GM21737 (cell line): ENCODE data around the gene GSDMA.

ENCODE experiments used
- ATAC-seq: cut with Tn5 transposase; IDR thresholded peaks from one replicate; pipeline ENCODE4 v1.9.1; 2021; ENCODE audit warnings: mild to moderate bottlenecking, moderate library complexity; ENCODE audit not compliant: unreplicated experiment

GSDMA gene

GRCh38 chr17:39962642-39963220, at the start of gene GSDMA:
GSDMA (plus strand) TSS chr17:39963004; CDS start chr17:39965688, 2,684 bp downstream.
- no peak for ATAC-seq

DNA sequence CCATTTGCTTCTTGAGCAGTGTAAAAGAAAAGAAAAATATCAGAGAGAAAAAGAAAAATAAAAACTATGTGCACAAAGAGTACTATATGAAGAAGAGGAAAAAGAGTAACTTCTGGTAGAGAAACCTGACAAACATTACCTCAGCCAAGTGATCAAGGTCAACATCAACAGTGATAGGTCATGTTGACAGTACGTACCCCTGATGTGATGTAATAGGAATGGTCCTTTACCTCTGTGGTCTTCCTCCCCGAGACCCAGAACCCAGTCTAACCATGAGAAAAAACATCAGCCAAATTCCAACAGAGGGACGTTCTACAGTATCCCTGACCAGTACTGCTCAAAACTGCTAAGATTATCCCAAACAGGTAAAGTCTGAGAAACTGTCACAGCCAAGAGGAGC, 48.8 kb upstream of the GSDMA start:
- ATAC-seq = no peak

GRCh38 chr17:39915559-39915958, 47.2 kb upstream of the GSDMA start:
- no peak for ATAC-seq

GRCh38 chr17:39916918-39917317, 45.9 kb upstream of the GSDMA start:
- no peak for ATAC-seq

GRCh38 chr17:39919087-39919683, 43.6 kb upstream of the GSDMA start:
- ATAC-seq = no peak

DNA sequence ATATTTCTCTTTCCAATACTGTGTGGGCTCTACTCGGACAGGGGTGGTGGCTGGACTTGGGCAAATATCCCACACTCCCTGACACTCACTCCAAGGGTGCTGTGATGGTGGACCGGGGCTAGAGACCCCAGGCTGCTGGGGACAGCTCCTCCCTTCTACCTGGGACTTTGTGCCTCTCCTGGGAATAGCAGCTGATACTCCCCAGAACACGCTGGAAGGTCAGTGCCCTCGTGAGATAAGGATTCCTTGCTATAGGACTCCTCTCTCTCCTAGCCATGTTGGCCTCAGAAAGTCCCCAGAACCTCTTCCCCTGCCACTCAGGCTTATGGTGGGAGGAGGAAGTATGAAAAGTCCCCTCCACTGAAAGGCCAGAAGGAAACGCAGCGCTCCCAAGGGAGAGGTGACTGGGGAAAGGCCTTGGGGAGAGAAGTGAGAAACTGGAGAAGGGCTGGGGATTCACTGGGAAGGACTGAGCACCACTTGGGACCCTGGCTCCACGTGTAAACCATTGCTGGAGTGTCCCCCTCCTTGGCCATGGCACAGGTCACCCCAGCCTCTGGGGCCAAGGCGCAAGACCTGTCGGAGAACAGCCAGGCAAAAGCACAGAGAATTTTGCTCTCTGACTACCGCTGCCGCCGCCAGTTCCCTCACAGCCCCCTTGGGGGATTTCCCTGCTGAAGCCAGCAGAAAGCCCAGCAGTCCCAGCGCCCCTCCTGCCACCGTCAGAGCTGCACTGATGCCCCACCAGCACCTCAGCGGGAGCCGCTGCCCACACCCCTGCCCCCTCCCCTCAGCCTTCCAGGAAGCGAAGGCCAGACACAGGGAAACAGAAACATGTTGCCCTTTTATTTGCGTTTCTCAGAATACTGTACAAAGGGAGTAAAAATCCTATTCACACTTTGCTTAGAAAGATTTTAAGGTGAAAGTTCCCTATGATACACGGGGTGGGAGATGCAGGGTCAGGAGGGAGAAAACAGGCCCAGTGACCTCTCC, 42.3 kb upstream of the GSDMA start:
- no peak for ATAC-seq

DNA sequence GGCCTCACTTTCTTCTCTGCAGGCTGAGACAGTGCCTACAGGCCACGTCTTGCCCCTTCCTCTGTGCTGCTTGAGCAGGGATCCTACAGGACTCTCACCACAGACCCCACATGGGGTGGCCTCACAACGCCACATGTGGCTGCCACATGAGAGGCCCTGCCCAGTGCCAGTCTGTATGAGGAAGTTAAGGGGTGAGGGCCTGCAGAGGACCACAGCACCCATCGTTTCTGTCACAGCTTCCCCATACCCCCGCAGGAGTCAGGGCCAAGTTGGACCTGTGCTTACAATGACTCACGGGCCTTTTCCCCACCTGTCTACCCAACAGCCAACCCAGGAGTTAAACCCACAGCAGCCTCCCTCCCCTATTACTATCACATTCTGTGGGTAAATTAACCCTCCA, 41.5 kb upstream of the GSDMA start:
- ATAC-seq = no peak

DNA sequence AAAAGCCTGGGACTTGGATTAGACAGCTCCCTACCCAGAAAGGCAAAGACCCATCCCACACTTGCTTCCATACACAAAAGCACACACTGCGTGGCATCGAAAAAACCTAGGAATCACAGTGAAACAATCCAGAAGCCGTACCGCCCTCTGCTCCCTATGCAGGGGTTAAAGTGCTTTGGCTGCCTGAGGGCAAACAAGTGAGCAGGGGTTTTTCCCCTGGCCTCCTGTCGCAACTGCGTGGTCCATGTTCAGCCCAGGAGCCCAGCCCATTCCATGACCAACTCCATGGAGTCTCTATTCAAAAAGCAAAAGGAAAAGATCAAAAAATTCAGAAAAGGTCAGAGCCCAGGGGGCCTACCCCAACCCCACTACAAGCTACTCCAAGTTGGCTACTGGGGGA, 40.8 kb upstream of the GSDMA start:
- no peak for ATAC-seq

DNA sequence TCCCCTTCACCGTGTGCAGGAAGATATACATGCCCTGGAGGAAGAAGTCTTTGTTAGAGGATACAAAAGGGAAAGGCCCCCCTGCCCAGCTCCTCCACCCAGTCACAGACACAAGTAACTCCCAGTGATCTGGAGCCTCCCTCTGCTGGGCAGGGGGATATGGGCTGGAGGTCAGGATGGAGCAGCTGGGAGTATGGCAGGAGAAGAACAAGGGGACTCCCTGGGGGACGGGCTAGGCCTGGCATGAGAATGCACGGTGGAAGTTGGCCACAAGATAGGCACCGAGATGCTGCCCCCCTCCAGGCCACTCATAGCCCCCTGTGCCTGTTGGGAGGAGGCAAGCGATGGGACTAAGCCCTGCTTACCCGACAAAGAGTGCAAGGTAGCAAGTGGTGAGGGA, 39.6 kb upstream of the GSDMA start:
- no peak for ATAC-seq

GRCh38 chr17:39923836-39924690, 38.7 kb upstream of the GSDMA start:
- no peak for ATAC-seq

DNA sequence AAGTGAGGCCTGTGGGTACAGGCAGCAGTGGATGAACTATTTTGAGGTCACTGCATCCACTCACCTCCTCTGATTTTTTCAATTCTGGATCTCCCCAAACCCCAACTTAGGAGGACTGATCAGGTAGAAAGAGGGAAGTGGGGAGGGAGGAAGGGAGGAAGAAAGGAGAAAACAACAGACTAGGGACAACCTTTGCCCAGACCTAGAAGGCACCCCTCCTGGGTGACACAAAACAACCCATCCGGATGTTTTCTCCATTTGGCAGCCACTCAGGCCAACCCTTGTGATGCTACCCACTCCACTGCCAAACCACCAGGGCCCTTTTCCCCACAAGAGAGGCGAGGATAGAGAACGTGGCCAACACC, 38.1 kb upstream of the GSDMA start:
- no peak for ATAC-seq

DNA sequence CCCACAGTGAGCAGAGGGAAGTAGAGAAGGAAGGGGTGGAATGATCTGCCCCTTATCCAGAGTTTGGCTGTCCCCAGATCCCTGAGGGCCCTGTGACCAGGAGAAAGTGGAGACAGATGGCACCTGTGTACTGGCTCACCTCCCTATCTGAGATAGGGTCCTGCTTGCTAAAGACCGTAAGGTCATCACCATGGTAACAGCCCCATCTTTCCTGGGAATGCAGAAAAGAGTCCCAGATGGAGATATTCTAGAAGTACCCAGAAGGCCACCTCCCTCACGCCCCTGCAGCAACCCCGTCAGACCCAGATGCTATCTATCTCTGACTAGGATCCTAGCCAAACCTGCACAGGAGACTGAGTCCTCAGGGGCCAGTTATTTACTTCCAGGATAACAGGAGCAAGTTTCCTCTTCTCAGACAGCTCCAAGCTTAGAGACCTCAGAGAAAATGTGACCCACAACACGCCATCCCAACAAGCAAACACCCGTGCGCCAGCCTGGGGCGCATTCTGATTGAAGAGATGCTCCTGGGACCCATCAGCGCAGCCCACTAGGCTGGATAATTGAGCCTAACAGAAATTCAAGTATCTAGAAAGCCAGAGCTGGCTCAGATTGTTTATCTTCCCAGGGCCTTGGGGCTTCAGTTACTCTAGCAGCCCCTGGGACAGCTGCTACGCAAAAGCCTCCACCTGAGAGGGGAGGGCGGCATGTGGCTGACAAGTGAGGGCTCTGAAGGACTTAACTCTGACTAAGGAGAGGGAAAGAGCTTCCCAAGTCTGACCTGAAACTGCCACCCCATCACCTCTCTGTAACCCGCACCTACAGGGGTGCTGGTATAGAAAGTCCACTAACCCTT, 37.3 kb upstream of the GSDMA start:
- no peak for ATAC-seq

GRCh38 chr17:39926135-39926587, 36.6 kb upstream of the GSDMA start:
- ATAC-seq = no peak

DNA sequence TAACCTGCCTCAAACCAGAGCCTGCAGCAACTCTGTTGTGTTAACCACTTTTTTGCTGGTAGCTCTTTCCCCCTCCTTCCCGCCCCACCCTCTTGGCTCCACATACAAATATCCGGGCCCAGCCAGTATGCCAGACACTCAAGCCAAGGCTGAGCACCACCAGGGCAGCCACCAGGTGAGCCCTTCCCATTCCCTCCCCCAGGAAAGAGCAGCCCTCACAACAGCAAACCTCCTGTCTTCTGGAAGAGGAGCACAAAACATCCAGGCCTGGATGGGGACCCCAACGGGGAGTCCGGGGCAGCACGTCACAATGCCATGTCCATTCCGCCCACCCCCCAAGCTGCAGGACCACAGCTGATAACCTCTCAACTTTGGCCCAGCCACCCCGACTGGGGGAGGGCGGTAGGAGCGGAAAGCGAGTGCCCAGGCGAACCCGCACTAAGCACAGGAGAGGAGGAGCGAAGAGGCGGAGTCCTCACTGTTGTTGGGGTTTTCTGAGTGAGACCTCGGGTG, 36.2 kb upstream of the GSDMA start:
- ATAC-seq = no peak

DNA sequence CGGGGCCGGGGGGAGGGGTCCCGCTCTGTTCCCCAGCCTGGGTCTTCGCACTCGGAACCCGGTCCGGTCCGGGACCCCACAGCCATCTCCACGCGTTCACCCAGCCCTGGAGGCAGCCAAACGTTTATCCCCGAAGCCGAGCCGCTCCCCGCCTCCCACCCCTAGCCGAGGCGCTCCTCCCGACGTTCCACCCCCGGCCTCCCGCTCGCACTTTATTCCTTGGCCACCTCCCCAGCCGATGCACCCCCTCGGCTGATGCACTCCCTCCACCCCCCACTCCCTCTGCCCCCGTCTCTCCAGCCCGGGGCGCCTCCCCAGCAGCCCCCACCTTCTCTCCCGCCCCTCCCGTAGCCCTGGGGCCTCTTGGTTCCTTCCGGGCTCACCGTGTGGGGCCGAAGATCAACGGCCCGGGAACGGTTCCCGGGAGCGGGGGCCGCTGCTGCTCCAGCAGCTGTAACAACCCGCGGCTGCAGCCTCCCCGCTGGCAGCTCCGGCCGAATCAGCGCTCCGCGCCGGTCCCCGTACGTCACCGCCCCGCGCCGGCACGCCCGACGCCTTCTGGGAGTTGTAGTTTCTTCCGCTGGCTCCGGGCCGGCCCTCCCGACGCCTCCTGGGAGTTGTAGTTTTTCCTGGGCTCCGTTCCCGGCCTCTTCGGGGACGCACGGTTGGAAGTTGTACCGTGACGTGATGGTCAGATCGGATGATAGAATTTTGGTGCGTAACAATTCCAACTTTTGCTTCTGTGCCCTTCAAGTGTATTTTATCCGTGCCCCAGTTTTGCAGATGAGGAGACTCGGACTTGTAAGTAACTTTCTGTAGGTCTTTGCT, 35.5 kb upstream of the GSDMA start, which contains the start of the genes LRRC3C and ORMDL3:
Gene LRRC3C, plus strand, starts transcription at position 632 of the 828 bp plus-strand sequence. CDS start 13,792 bp downstream, outside the sequence.
Gene ORMDL3, minus strand, starts transcription at position 501 of the 828 bp plus-strand sequence. CDS start 3,398 bp downstream, outside the sequence.
- ATAC-seq = peak; percentile 73

DNA sequence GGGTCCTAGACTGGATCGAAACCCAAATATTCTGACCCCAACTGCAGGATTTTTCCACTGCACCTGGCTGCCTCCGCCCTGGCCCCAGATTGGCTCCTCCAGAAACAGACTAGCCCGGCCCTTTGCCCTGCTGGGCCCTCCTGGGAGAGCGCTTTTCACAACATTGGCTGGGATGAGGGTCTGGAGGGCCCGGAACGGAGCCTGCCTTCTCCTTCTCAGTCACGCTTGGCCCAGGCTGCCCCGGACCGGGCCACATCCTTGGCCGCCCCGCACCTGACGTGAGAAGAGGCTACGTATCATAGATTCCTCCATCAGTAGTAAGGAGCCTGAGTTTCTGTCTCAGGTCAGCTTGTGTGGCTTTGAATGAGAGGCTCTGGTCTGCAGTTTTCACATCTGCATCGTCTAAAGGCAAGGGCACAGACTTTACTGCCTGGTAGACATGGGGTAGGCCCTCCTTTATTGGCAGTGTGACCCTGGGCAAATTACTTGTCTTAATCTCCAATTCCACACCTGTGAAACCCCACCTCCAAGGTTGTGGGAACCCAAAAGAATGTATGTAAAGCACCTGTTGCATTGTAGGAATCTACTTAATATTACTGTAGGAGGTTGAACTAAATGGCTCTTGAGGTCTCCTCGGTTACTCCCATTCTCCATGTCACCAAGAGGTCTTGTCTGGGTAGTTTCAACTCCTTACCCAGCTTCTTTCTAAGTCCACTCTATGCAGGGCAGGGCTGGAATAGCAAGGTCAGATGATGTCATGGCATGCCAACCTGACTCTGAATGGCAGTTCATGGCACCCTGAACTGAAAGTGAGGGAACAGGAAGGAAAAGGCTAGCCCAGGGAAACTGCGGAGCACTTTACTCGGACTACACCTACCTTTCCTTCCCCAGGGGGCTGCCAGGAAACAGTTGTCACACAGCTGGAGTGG, 34.6 kb upstream of the GSDMA start:
- no peak for ATAC-seq

GRCh38 chr17:39928858-39929645, 33.8 kb upstream of the GSDMA start:
- no peak for ATAC-seq
